H1 (cell line): ENCODE results near the gene UGT1A10. TPM values are rescaled to one million over a fixed set of nuclear protein-coding genes. Genes with fewer than 3 reads are reported as not detected.

Source experiments
- CBX5 ChIP-seq: fragments of 300-800, 300-1000 bp; sonication (generic); IDR thresholded peaks from 2 replicates; pipeline ENCODE4 v1.7.1; 2016; ENCODE audit warnings: antibody characterized with exemption, low read length, low read depth
- EZH2 ChIP-seq: fragments of 200-600 bp; sonication (generic); IDR thresholded peaks from 2 replicates; pipeline ENCODE4 v1.7.1; 2012; ENCODE audit warnings: low read depth, mild to moderate bottlenecking, moderate library complexity, low read length, inconsistent platforms; ENCODE audit not compliant: severe bottlenecking
- GTF2F1 ChIP-seq: IDR thresholded peaks from 2 replicates; pipeline ENCODE4 v1.6.1; 2012; ENCODE audit warnings: low read depth, low read length, improper control_type of control experiment, borderline replicate concordance
- HDAC2 ChIP-seq, 2 experiments: fragments of 300-600 bp in 1 of 2; sonication (generic) in 1 of 2; IDR thresholded peaks; 2 replicates each; pipeline ENCODE4 v1.6.1; 2011 to 2012; ENCODE audit warnings: low read depth in 2 of 2, low read length in 2 of 2, mild to moderate bottlenecking in 2 of 2, moderate library complexity in 2 of 2, borderline replicate concordance in 1 of 2, inconsistent platforms in 1 of 2
- RAD21 ChIP-seq, 2 experiments: IDR thresholded peaks in 1 of 2; conservative IDR thresholded peaks in 1 of 2; 2 replicates each; pipeline ENCODE4 v1.6.1; 2011; ENCODE audit warnings: low read depth in 2 of 2, low read length in 2 of 2, improper control_type of control experiment in 1 of 2, inconsistent platforms in 1 of 2, mild to moderate bottlenecking in 1 of 2, moderate library complexity in 1 of 2
- SP2 ChIP-seq: IDR thresholded peaks from 2 replicates; pipeline ENCODE4 v1.6.1; 2012; ENCODE audit warnings: mild to moderate bottlenecking, low read length, inconsistent platforms
- TCF12 ChIP-seq: IDR thresholded peaks from 2 replicates; pipeline ENCODE4 v1.6.1; 2011; ENCODE audit warnings: low read depth, mild to moderate bottlenecking, low read length
- polyA plus RNA-seq, 7 experiments: library from polyadenylated mRNA; depleted of rRNA in 3 of 7; stranded (reverse) in 5 of 7; unstranded in 2 of 7; fragments of >200 nt in 5 of 7; fragments of 200-250 nt in 2 of 7; gene quantifications; 1 replicate in 5 of 7; 2 replicates in 1 of 7; 4 replicates in 1 of 7; pipeline versions ENCODE4 v1.2.1 to v1.2.3, GENCODE V29; 2011 to 2013; ENCODE audit warnings: missing spikeins in 2 of 7, mixed read lengths in 2 of 7
- total RNA-seq: library from RNA; stranded (reverse); fragmentation: NEBNext Ultra II Directional; extraction: Animal tissue kit (Norgen Biotek cat#: 25700); gene quantifications from 2 replicates; pipeline ENCODE4 v1.2.1, GENCODE V29; 2021
- TF ChIP-seq, protein P1 (sequence below): IDR thresholded peaks from 2 replicates; pipeline ENCODE4 v1.6.1; 2012; ENCODE audit warnings: inconsistent platforms

UGT1A10 gene
- total and polyA plus RNA-seq, 2 of the 8 experiments (the other 6 are each of a cell fraction or from before 2014, with no cell fraction given) = not detected

DNA sequence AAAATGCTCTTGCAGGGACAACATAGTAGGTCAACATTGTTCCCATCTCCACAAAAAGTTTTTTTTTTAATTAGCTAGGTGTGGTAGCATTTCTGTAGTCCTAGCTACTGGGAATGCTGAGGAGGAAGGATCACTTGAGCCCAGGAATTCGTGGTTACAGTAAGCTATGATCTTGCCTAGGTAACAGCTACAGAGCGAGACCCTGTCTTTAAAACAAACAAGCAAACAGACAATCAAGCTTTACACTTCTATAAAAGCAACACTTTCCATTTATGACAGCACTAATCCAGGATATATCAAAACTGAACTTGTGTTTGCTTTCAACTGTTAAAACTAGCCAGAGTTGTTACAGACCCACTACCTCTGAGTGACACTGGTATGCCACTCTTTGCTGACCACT, 104.6 kb downstream of the UGT1A10 start (continued):
- no peak for TF ChIP-seq RAD21 (IDR thresholded peaks at IDR 0.05 in 1 of 2, conservative IDR thresholded peaks at IDR 0.05 in 1 of 2; ENCODE audit: low read depth in 2 of 2, low read length in 2 of 2)
- TF ChIP-seq EZH2 = no peak
- TF ChIP-seq SP2 = no peak
- no peak for TF ChIP-seq HDAC2 (IDR thresholded peaks at IDR 0.05; ENCODE audit: borderline replicate concordance in 1 of 2, low read depth in 2 of 2, low read length in 2 of 2)
- no peak for TF ChIP-seq TCF12
- TF ChIP-seq CBX5 = no peak
- no peak for TF ChIP-seq GTF2F1
- TF ChIP-seq, protein P1, sequence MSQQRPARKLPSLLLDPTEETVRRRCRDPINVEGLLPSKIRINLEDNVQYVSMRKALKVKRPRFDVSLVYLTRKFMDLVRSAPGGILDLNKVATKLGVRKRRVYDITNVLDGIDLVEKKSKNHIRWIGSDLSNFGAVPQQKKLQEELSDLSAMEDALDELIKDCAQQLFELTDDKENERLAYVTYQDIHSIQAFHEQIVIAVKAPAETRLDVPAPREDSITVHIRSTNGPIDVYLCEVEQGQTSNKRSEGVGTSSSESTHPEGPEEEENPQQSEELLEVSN = no peak
